SK-N-SH (cell line): ENCODE measurements around the gene PCOLCE2. TPM values are rescaled to one million over a fixed set of nuclear protein-coding genes. Genes with fewer than 3 reads are reported as not detected.

ENCODE experiments used
- CTCF ChIA-PET: fragments of 300-600, 350-600 bp; formaldehyde crosslinking; extraction: SDS; loops from one replicate; lab custom pipeline; 2021; lab: Yijun Ruan, JAX
- POLR2A ChIA-PET: fragments of 350-600 bp; sonication (Branson Sonifier 250); formaldehyde crosslinking; extraction: SDS; loops from one replicate; lab custom pipeline; 2020; ENCODE audit warnings: antibody characterized with exemption, inconsistent platforms; lab: Yijun Ruan, JAX
- DNase-seq: peaks from one replicate; pipeline ENCODE4 v3.0.0; 2012
- H2AFZ ChIP-seq: fragments of 200-600 bp; sonication (generic); 2 replicates; pipeline ENCODE4 v1.8.1; 2016; ENCODE audit warnings: antibody characterized with exemption, mild to moderate bottlenecking, low read depth
- H3F3A ChIP-seq: fragments of 200-600 bp; sonication (generic); replicated peaks from 2 replicates; pipeline ENCODE3; 2016; ENCODE audit warnings: antibody characterized with exemption, mild to moderate bottlenecking; ENCODE audit not compliant: insufficient read depth
- H3K27ac ChIP-seq, 2 experiments: fragments of 200-500 bp in 1 of 2; fragments of 200-600 bp in 1 of 2; sonication (Bioruptor generic) in 1 of 2; sonication (generic), shearing (Covaris generic) in 1 of 2; 2 replicates each; pipeline versions ENCODE4 v1.5.1 to v1.6.1; 2014 to 2016; ENCODE audit warnings: low read depth in 2 of 2, inconsistent platforms in 1 of 2, low read length in 1 of 2, mild to moderate bottlenecking in 1 of 2, mixed read lengths in 1 of 2
- H3K27me3 ChIP-seq: fragments of 200-600 bp; sonication (generic), shearing (Covaris generic); 2 replicates; pipeline ENCODE4 v1.6.1; 2016; ENCODE audit warnings: mixed run types; ENCODE audit not compliant: insufficient read depth
- H3K36me3 ChIP-seq, 2 experiments: fragments of 200-500 bp in 1 of 2; fragments of 200-600 bp in 1 of 2; sonication (Bioruptor generic) in 1 of 2; sonication (generic) in 1 of 2; replicated peaks in 1 of 2; 2 replicates each; pipeline versions ENCODE3 to v1.5.1; 2014 to 2016; ENCODE audit warnings: low read length in 1 of 2, mild to moderate bottlenecking in 1 of 2; ENCODE audit not compliant: insufficient read depth in 2 of 2, control insufficient read depth in 1 of 2
- H3K4me1 ChIP-seq, 2 experiments: fragments of 200-500 bp in 1 of 2; fragments of 200-600 bp in 1 of 2; sonication (Bioruptor generic) in 1 of 2; sonication (generic), shearing (Covaris generic) in 1 of 2; 2 replicates each; pipeline versions ENCODE4 v1.5.1 to v1.6.1; 2014 to 2016; ENCODE audit warnings: low read depth in 1 of 2, low read length in 1 of 2, mixed run types in 1 of 2; ENCODE audit not compliant: insufficient read depth in 2 of 2, control insufficient read depth in 1 of 2
- H3K4me2 ChIP-seq: fragments of 200-600 bp; sonication (generic), shearing (Covaris generic); 2 replicates; pipeline ENCODE4 v1.6.1; 2017; ENCODE audit warnings: mixed run types
- H3K4me3 ChIP-seq, 2 experiments: fragments of 200-500 bp in 1 of 2; fragments of 200-600 bp in 1 of 2; sonication (Bioruptor generic) in 1 of 2; sonication (generic), shearing (Covaris generic) in 1 of 2; 2 replicates each; pipeline versions ENCODE4 v1.5.1 to v1.8.1; 2014 to 2016; ENCODE audit warnings: low read depth in 2 of 2, inconsistent platforms in 1 of 2, low read length in 1 of 2, mild to moderate bottlenecking in 1 of 2, mixed read lengths in 1 of 2, moderate library complexity in 1 of 2
- H3K79me2 ChIP-seq: fragments of 200-600 bp; sonication (generic); 2 replicates; pipeline ENCODE4 v1.8.1; 2017; ENCODE audit warnings: mild to moderate bottlenecking; ENCODE audit not compliant: insufficient read depth
- H3K9ac ChIP-seq: fragments of 200-600 bp; sonication (generic); 2 replicates; pipeline ENCODE4 v1.6.1; 2017; ENCODE audit warnings: mixed run types
- H3K9me2 ChIP-seq: fragments of 200-600 bp; sonication (generic); 2 replicates; pipeline ENCODE4 v1.6.1; 2017; ENCODE audit warnings: mixed run types
- H3K9me3 ChIP-seq: fragments of 200-600 bp; sonication (generic); 2 replicates; pipeline ENCODE4 v1.6.1; 2017; ENCODE audit warnings: mixed run types, mild to moderate bottlenecking, moderate library complexity
- H4K20me1 ChIP-seq: fragments of 200-600 bp; sonication (generic); 2 replicates; pipeline ENCODE4 v1.6.1; 2017; ENCODE audit warnings: mild to moderate bottlenecking, mixed run types; ENCODE audit not compliant: insufficient read depth
- CTCF ChIP-seq: fragments of 200-600 bp; sonication (generic); IDR thresholded peaks from 2 replicates; pipeline ENCODE4 v1.6.1; 2017; ENCODE audit warnings: antibody characterized with exemption, mild to moderate bottlenecking, moderate library complexity
- FOSL2 ChIP-seq: IDR thresholded peaks from 2 replicates; pipeline ENCODE4 v1.4.0; 2012; ENCODE audit warnings: low read depth, mild to moderate bottlenecking, moderate library complexity, borderline replicate concordance
- FOXM1 ChIP-seq: IDR thresholded peaks from 2 replicates; pipeline ENCODE4 v1.4.0; 2012; ENCODE audit warnings: low read depth, mild to moderate bottlenecking
- GABPA ChIP-seq: IDR thresholded peaks from 2 replicates; pipeline ENCODE4 v1.4.0; 2012; ENCODE audit warnings: low read depth, mild to moderate bottlenecking
- GATA2 ChIP-seq: sonication (generic); formaldehyde crosslinking; IDR thresholded peaks from 2 replicates; pipeline ENCODE4 v1.5.0; 2020; ENCODE audit warnings: mild to moderate bottlenecking, missing genetic modification reagents
- NFIC ChIP-seq: IDR thresholded peaks from 2 replicates; pipeline ENCODE4 v1.4.0; 2012; ENCODE audit warnings: borderline replicate concordance
- NRF1 ChIP-seq: IDR thresholded peaks from 2 replicates; pipeline ENCODE4 v1.6.1; 2012; ENCODE audit warnings: low read depth, mild to moderate bottlenecking, low read length
- RCOR1 ChIP-seq: fragments of 150-350 bp; IDR thresholded peaks from 2 replicates; pipeline ENCODE4 v1.6.1; 2017; ENCODE audit warnings: antibody characterized with exemption, low read length
- RXRA ChIP-seq: IDR thresholded peaks from 2 replicates; pipeline ENCODE4 v1.4.0; 2012; ENCODE audit warnings: low read depth, mild to moderate bottlenecking, borderline replicate concordance
- TAF1 ChIP-seq: IDR thresholded peaks from 2 replicates; pipeline ENCODE4 v1.6.1; 2012; ENCODE audit warnings: low read depth, mild to moderate bottlenecking, low read length, moderate library complexity, borderline replicate concordance
- TCF12 ChIP-seq: IDR thresholded peaks from 2 replicates; pipeline ENCODE4 v1.4.0; 2012
- TEAD4 ChIP-seq: IDR thresholded peaks from 2 replicates; pipeline ENCODE4 v1.4.0; 2012; ENCODE audit warnings: mild to moderate bottlenecking, borderline replicate concordance; ENCODE audit not compliant: insufficient read depth
- USF2 ChIP-seq: fragments of 150-350 bp; IDR thresholded peaks from 2 replicates; pipeline ENCODE4 v1.6.1; 2017; ENCODE audit warnings: antibody characterized with exemption, low read length, low read depth, borderline replicate concordance
- YY1 ChIP-seq: IDR thresholded peaks from 2 replicates; pipeline ENCODE4 v1.4.0; 2012; ENCODE audit warnings: low read depth, mild to moderate bottlenecking
- polyA plus RNA-seq, 3 experiments: library from polyadenylated mRNA; depleted of rRNA; stranded (reverse); fragments of >200 nt; gene quantifications; 2 replicates each; pipeline ENCODE4 v1.2.3, GENCODE V29; 2012
- small RNA-seq, 7 experiments: library from RNA; depleted of rRNA; stranded (forward); fragments of <200 nt; gene quantifications; one replicate each; pipeline ENCODE3, GENCODE V24; 2012
- TF ChIP-seq, protein P1 (sequence below): IDR thresholded peaks from 2 replicates; pipeline ENCODE4 v1.4.0; 2012; ENCODE audit warnings: low read depth

The PCOLCE2 gene
- polyA plus RNA-seq, 1 of the 3 experiments (the other 2 are of a cell fraction): 22.2 TPM

DNA sequence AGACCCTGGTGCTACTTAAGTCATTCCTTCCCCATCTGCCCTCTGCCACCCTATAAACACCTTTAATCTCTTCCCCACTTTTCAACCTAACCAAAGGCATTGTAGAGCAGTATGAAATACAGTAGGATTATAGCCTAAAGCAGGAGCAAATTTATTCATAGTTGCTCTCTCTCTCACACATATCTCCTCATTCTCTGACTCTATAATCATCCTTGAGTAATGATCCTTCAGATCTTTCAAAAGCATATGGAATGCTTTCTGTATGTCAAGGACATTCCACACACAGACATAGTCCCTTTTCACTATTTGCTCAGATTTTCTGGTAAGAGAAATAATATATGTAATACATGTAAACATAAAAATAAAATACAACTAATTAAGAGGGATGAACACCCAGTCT, 111.0 kb downstream of the PCOLCE2 start:
- Histone ChIP-seq H3K9me2 (no peaks in the 10 kb centered on the region), H3F3A (peaks cover 4% of the 10 kb centered on the region), H3K9ac (no peak overlapping the region), H4K20me1 (no peaks in the 10 kb centered on the region), H3K4me1 (no peaks in the 10 kb centered on the region; a peak in 1 of 4 replicates), H3K27me3 (no peaks in the 10 kb centered on the region), H2AFZ (no peak overlapping the region), H3K9me3 (no peaks in the 10 kb centered on the region), H3K4me2 (no peak overlapping the region), H3K4me3 (no peak overlapping the region), H3K27ac (no peak overlapping the region), H3K79me2 (no peaks in the 10 kb centered on the region), H3K36me3 (peaks cover 3 to 4% of the 10 kb centered on the region in 2 experiments)
- ChIA-PET CTCF (no interaction called here), POLR2A (no interaction called here)
- TF ChIP-seq TCF12: no peak
- TF ChIP-seq FOSL2: no peak
- TF ChIP-seq, protein P1, sequence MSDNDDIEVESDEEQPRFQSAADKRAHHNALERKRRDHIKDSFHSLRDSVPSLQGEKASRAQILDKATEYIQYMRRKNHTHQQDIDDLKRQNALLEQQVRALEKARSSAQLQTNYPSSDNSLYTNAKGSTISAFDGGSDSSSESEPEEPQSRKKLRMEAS: no peak
- DNase-seq: no peak

- CTCF ChIA-PET: no interaction called here
Observed at GRCh38 chr3:142768338-142768737, 120.5 kb downstream of the PCOLCE2 start.

More at GRCh38 chr3:142768338-142768737, 120.5 kb downstream of the PCOLCE2 start:
- Histone ChIP-seq H3K4me2 (no peak overlapping the region), H2AFZ (no peak overlapping the region), H3K27me3 (no peaks in the 10 kb centered on the region), H3K4me1 (no peaks in the 10 kb centered on the region), H4K20me1 (no peaks in the 10 kb centered on the region), H3K27ac (no peak overlapping the region), H3K79me2 (no peaks in the 10 kb centered on the region; the same call in 1 of the 2 replicates), H3K9ac (no peak overlapping the region), H3F3A (no peaks in the 10 kb centered on the region), H3K9me2 (no peaks in the 10 kb centered on the region), H3K36me3 (peaks cover 3 to 64% of the 10 kb centered on the region in 2 experiments), H3K4me3 (no peak overlapping the region), H3K9me3 (0 out of 2 replicates have a peak, but pooled peaks cover 8% of the 10 kb centered on the region)
- DNase-seq: no peak
- TF ChIP-seq FOSL2: no peak
- no peak for TF ChIP-seq NRF1
- no peak for TF ChIP-seq CTCF
- no peak for TF ChIP-seq NFIC
- TF ChIP-seq RCOR1: no peak
- TF ChIP-seq GABPA: no peak
- no peak for TF ChIP-seq FOXM1
- TF ChIP-seq TAF1: no peak
- no peak for TF ChIP-seq TEAD4
- no peak for TF ChIP-seq USF2
- TF ChIP-seq GATA2: no peak
- TF ChIP-seq RXRA: no peak
- no peak for TF ChIP-seq YY1
- POLR2A ChIA-PET: no interaction called here

Small RNA genes within 50 kb of the gene (small RNA-seq; reads per million reads assigned to genes)
- gene RNU7-47P: 0 reads per million in 7 experiments

Other genes with a start within 250 kb of the PCOLCE2 start
- gene TRPC1, start 165.0 kb downstream of the PCOLCE2 start, polyA plus RNA-seq (2012; rRNA removed): 9.6 and 13.4 TPM in 2 replicates
- gene PAQR9, start 74.6 kb upstream of the PCOLCE2 start, polyA plus RNA-seq (2012; rRNA removed): 0.10 and 0.16 TPM in 2 replicates
- gene U2SURP, start 112.5 kb upstream of the PCOLCE2 start, polyA plus RNA-seq (2012; rRNA removed): 10.9 and 14.8 TPM in 2 replicates
- gene CHST2, start 230.7 kb upstream of the PCOLCE2 start, polyA plus RNA-seq (2012; rRNA removed): 1.1 and 1.6 TPM in 2 replicates